ENCODE measurements around the gene INPP5J.
A peak's percentile ranks its signal among the peaks of the same experiment; 100 is the strongest.

DNA sequence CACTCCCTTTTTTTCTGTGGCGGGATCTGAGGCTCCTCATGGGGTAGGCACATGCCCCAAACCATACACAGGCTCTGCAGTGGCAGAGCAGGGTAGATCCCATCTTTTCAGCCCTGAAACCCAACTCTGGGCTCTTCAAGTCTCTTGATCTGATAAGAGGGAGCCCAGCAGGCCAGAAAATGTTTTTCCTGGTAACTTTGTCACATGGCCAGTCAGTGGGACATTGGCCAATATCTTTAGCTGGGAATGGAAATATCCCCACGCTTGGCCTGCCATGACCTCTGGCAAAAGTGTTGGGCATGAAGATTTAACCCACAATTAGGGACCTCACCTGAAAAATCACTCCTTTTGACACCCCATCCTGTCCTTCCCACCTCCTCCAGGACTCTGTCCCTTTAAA lies 8.1 kb downstream of the INPP5J start:
- TF ChIP-seq GATA2 (IDR thresholded peaks at IDR 0.05; ENCODE audit: low read depth, low read length) (peak; percentile 52; the same call in 1 of the 2 replicates), GATA3 (IDR thresholded peaks at IDR 0.05; ENCODE audit: low read depth, low read length) (no peak)

Data from SH-SY5Y (cell line).